Mesodermal cell (in vitro differentiated cells): ENCODE results near the gene PALLD.

ENCODE experiments used
- H3K27ac ChIP-seq: 2 replicates; pipeline ENCODE4 v1.7.0; 2013; ENCODE audit warnings: mild to moderate bottlenecking, low read depth, low read length, moderate library complexity; ENCODE audit not compliant: severe bottlenecking
- H3K36me3 ChIP-seq: 2 replicates; pipeline ENCODE4 v1.7.1; 2013; ENCODE audit warnings: mild to moderate bottlenecking, low read length, moderate library complexity; ENCODE audit not compliant: control insufficient read depth, insufficient read depth
- H3K4me1 ChIP-seq: one replicate; pipeline ENCODE4 v1.7.1; 2013; ENCODE audit warnings: mild to moderate bottlenecking, low read length; ENCODE audit not compliant: insufficient read depth, control insufficient read depth, poor library complexity, severe bottlenecking
- H3K4me3 ChIP-seq: 2 replicates; pipeline ENCODE4 v1.7.0; 2013; ENCODE audit warnings: low read length, control low read depth, mild to moderate bottlenecking; ENCODE audit not compliant: insufficient read depth, poor library complexity, severe bottlenecking; ENCODE audit errors: extremely low read depth
- H3K9me3 ChIP-seq: 2 replicates; pipeline ENCODE4 v1.7.1; 2013; ENCODE audit warnings: mild to moderate bottlenecking, low read length, moderate library complexity; ENCODE audit not compliant: control insufficient read depth
- WGBS, 2 experiments: methylation state at CpG; one replicate each; pipeline ENCODE4 v1.1.5; 2013; ENCODE audit warnings: missing lambda C conversion rate in 2 of 2; ENCODE audit not compliant: insufficient coverage in 2 of 2; 5-methylcytosine and 5-hydroxymethylcytosine counted together

PALLD gene

DNA sequence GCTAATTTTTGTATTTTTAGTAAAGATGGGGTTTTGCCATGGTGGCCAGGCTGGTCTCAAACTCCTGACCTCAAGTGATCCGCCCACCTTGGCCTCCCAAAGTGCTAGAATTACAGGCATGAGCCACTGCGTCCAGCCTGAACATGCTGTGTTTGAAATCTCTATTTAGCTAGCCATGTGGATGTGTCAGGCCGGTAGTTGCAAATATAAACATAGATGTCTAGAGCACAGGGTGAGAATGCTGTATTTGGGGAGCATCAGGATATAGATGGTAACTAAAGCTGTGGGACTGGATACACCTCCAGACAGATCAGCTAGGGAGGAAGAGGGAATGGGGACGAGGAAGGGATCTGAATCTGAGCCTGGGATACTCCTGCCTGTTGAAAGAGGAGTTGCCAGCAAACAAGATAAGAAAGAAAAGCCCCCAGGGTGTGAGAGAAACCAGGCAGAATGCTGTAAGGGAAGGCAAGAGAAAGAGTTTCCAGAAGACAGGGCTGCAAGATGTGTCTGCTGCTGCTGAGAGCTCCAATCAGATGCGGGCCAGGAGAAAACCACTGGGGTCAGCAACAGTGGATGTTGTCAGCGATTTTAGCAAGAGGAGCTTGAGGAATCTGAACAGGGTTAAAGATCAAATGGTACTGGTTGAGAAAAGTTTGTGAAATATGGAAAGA lies 177.4 kb downstream of the PALLD start:
- H3K4me1 ChIP-seq = peaks cover 12% of the 10 kb centered on the region
- H3K4me3 ChIP-seq = no peak overlapping the region
- 67 to 72% methylated on average over 4 to 6 of the region's 6 CpGs for WGBS, 2 experiments
- peaks cover 29% of the 10 kb centered on the region for H3K36me3 ChIP-seq
- H3K27ac ChIP-seq = peak overlapping the region; percentile 54
- no peaks in the 10 kb centered on the region for H3K9me3 ChIP-seq

- Histone ChIP-seq H3K4me3 (no peak overlapping the region), H3K27ac (peak overlapping the region; percentile 54), H3K4me1 (peaks cover 12% of the 10 kb centered on the region), H3K9me3 (no peaks in the 10 kb centered on the region), H3K36me3 (peaks cover 23% of the 10 kb centered on the region)
- 85 to 96% methylated on average over 2 to 3 of the region's 3 CpGs for WGBS, 2 experiments
Observed at GRCh38 chr4:168674866-168675265, 178.0 kb downstream of the PALLD start.

- Histone ChIP-seq H3K36me3 (peaks cover 25% of the 10 kb centered on the region), H3K9me3 (no peaks in the 10 kb centered on the region), H3K4me3 (no peak overlapping the region), H3K27ac (no peak overlapping the region), H3K4me1 (peaks cover 12% of the 10 kb centered on the region)
- 92 to 100% methylated on average over 4 to 5 of the region's 6 CpGs for WGBS, 2 experiments
Observed at GRCh38 chr4:168677063-168677462, 180.2 kb downstream of the PALLD start.

DNA sequence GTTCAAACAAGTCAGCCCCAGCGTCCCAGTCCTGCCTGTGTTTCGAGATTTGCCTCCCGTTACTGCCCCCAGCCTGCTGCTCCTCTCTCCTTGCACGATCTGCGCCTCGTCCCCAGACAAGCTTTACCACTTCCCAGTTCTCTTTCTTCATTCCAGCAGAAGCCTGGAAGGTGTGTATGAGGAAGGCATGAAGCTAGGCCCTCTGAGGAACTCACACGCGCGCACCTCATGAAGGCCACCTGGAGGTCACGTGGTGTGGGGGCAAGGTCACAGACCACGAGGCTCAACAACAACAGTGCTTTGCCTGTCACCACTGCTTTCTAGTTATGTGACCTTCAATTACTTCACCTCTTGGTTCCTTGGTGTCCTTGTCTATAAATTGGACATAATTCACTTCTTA lies 181.0 kb downstream of the PALLD start:
- WGBS, 2 experiments = 92 to 97% methylated on average over 4 to 8 of the region's 11 CpGs
- Histone ChIP-seq H3K4me3 (no peak overlapping the region), H3K36me3 (peaks cover 25% of the 10 kb centered on the region), H3K27ac (no peak overlapping the region), H3K4me1 (peaks cover 12% of the 10 kb centered on the region), H3K9me3 (no peaks in the 10 kb centered on the region)

DNA sequence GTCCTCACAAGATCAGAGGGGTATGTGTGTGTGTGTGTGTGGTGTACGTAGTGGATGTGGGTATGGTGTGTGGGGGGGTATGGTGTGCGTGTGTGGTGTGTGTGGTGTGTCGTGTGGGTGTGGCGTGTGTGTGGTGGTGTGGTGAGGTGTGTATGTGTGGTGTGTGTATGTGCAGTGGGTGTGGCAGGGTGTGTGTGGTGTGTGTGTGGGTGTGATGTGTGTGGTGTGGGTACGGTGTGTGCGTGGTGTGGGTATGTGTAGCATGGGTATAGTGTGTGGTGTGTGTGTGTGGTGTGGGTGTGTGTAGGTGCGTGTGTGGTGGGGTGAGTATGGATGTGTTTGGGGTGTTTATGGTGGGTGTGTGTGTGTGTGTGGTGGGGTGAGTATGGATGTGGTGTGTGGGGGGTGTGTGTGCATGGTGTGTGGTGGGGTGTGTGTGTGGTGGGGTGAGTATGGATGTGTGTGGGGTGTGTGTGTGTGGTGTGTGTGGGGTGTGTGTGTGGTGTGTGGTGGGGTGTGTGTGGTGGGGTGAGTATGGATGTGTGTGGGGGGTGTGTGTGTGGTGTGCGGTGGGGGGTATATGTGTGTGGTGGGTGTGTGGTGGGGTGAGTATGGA lies 182.0 kb downstream of the PALLD start:
- no peaks in the 10 kb centered on the region for H3K9me3 ChIP-seq
- H3K27ac ChIP-seq = no peak overlapping the region
- peaks cover 16% of the 10 kb centered on the region for H3K4me1 ChIP-seq
- WGBS, 2 experiments = 97 to 100% methylated on average over 4 to 7 of the region's 8 CpGs
- H3K4me3 ChIP-seq = no peak overlapping the region
- H3K36me3 ChIP-seq = peaks cover 28% of the 10 kb centered on the region

DNA sequence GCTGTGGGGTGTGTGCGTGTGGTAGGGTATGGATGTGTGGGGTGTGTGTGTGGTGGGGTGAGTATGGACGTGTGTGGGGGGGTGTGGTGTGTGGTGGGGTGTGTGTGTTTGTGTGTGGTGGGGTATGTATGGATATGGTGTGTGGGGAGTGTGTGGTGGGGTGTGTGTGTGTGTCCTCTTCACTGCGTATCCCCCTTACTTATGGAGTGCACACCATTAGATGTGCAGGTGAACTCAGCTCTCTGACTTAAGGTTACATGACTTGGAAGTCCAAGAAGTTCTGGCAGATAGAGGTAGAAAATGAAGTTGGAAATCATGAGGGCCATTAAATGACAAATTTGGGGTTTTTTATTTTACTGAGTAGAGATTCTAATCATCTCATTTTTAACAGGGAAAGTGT lies 182.5 kb downstream of the PALLD start:
- Histone ChIP-seq H3K4me3 (no peak overlapping the region), H3K9me3 (no peaks in the 10 kb centered on the region), H3K27ac (no peak overlapping the region), H3K4me1 (peaks cover 11% of the 10 kb centered on the region), H3K36me3 (peaks cover 34% of the 10 kb centered on the region)
- 81 to 92% methylated on average over 2 of the region's 3 CpGs for WGBS, 2 experiments

DNA sequence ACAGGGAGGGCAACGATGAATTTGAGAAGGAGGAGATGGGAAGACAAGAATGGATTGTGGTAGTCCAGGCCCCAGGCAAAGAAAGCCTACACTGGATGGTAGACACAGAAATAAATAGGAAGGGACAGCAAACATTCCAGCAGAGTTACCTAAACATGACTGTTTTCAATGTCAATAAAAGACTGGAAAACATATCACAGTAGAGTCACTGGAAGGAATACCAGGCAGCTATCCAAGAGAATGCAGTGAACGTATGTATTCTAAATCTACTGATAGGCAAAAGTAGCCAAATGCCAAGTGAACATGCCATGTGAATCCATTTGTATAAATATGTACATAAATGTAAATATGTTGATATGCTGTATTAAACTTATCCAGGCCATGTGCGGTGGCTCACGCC lies 183.0 kb downstream of the PALLD start:
- peaks cover 6% of the 10 kb centered on the region for H3K4me1 ChIP-seq
- no peak overlapping the region for H3K27ac ChIP-seq
- 100% methylated on average over 1 of the region's 4 CpGs for WGBS, 2 experiments
- H3K9me3 ChIP-seq = no peaks in the 10 kb centered on the region
- H3K4me3 ChIP-seq = no peak overlapping the region
- peaks cover 35% of the 10 kb centered on the region for H3K36me3 ChIP-seq

DNA sequence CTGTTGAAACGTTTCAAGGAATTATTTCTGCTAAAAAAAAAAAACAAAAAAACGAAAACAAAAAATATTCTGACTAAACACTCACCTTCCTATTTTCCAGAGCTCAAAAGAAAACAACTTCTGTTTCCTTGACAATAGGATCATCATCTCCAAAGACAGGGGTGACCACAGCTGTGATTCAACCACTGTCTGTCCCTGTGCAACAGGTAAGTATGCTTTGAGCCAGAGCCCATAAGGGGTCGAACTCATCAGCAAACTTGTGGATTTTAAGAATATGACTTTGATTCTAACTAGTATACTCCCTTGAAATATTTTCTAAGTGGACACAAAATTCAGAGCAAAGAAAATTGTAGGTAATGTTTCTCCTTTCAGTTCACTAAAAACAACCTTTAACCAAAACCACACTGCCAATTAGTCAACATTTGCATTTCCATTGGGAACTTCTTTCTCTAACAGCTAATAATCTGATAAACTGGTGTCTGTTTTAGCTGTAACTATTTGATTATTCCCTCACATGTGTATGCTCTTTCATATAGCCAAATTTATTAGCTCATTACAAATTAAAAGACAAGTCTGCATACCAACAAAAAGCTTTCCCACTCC lies 186.1 kb downstream of the PALLD start:
- H3K4me3 ChIP-seq = no peak overlapping the region

GRCh38 chr4:168683595-168683994 lies 186.7 kb downstream of the PALLD start:
- Histone ChIP-seq H3K36me3 (peaks cover 55% of the 10 kb centered on the region), H3K9me3 (no peaks in the 10 kb centered on the region), H3K4me3 (no peak overlapping the region), H3K4me1 (peaks cover 4% of the 10 kb centered on the region), H3K27ac (no peak overlapping the region)
- WGBS, 2 experiments = no CpG with 5 or more reads among the region's 1 CpG

More for the DNA sequence above, 186.1 kb downstream of the PALLD start:
- Histone ChIP-seq H3K36me3 (peaks cover 52% of the 10 kb centered on the region), H3K4me1 (peaks cover 4% of the 10 kb centered on the region), H3K9me3 (no peaks in the 10 kb centered on the region), H3K27ac (no peak overlapping the region)
- 72% methylated on average over 2 of the region's 3 CpGs; no CpG with 5 or more reads in 1 of the 2 experiments for WGBS, 2 experiments

- Histone ChIP-seq H3K4me1 (peaks cover 4% of the 10 kb centered on the region), H3K4me3 (no peak overlapping the region), H3K36me3 (peaks cover 67% of the 10 kb centered on the region), H3K9me3 (no peaks in the 10 kb centered on the region), H3K27ac (no peak overlapping the region)
- WGBS, 2 experiments = 71 to 97% methylated on average over 1 to 6 of the region's 8 CpGs
Observed at GRCh38 chr4:168685136-168685809, 188.4 kb downstream of the PALLD start.
